Measurements from ENCODE around the gene DLG1.

Gene DLG1

DNA sequence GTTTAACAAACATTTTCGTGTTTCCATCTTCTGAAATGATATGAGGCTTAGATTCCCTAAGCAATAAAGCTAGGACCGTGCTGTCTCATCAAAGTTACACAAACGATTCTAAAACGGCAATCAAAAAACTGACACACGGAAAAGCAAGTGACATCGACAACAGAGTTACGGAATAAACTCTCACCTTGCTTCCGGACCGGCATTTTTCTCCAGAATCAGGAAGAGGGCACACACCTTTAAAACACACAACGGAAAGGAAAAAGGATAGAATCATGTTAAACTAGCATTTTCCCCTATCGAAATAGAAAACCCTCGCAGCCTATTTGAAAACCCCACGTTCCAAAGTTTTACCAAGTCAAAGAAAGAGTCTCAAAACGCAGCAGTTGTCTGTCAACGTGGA is 1.4 kb downstream of the DLG1 start:
- TF ChIP-seq TAF1 (IDR thresholded peaks at IDR 0.05; ENCODE audit: borderline replicate concordance, insufficient read depth, low read length) = no peak
- no peak for TF ChIP-seq FOXP2 (optimal IDR thresholded peaks at IDR 0.05; ENCODE audit: borderline replicate concordance, extremely low read depth, extremely low read length, insufficient read depth)
- no peak for TF ChIP-seq SIN3A (IDR thresholded peaks at IDR 0.05; ENCODE audit: borderline replicate concordance, insufficient read depth, low read length)
- TF ChIP-seq, protein P1, sequence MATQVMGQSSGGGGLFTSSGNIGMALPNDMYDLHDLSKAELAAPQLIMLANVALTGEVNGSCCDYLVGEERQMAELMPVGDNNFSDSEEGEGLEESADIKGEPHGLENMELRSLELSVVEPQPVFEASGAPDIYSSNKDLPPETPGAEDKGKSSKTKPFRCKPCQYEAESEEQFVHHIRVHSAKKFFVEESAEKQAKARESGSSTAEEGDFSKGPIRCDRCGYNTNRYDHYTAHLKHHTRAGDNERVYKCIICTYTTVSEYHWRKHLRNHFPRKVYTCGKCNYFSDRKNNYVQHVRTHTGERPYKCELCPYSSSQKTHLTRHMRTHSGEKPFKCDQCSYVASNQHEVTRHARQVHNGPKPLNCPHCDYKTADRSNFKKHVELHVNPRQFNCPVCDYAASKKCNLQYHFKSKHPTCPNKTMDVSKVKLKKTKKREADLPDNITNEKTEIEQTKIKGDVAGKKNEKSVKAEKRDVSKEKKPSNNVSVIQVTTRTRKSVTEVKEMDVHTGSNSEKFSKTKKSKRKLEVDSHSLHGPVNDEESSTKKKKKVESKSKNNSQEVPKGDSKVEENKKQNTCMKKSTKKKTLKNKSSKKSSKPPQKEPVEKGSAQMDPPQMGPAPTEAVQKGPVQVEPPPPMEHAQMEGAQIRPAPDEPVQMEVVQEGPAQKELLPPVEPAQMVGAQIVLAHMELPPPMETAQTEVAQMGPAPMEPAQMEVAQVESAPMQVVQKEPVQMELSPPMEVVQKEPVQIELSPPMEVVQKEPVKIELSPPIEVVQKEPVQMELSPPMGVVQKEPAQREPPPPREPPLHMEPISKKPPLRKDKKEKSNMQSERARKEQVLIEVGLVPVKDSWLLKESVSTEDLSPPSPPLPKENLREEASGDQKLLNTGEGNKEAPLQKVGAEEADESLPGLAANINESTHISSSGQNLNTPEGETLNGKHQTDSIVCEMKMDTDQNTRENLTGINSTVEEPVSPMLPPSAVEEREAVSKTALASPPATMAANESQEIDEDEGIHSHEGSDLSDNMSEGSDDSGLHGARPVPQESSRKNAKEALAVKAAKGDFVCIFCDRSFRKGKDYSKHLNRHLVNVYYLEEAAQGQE (IDR thresholded peaks at IDR 0.05; ENCODE audit: insufficient read depth in 1 of 2, low read depth in 2 of 2, low read length in 2 of 2) = no peak
- TF ChIP-seq POLR2AphosphoS5 (IDR thresholded peaks at IDR 0.05; ENCODE audit: low read depth, low read length) = no peak

DNA sequence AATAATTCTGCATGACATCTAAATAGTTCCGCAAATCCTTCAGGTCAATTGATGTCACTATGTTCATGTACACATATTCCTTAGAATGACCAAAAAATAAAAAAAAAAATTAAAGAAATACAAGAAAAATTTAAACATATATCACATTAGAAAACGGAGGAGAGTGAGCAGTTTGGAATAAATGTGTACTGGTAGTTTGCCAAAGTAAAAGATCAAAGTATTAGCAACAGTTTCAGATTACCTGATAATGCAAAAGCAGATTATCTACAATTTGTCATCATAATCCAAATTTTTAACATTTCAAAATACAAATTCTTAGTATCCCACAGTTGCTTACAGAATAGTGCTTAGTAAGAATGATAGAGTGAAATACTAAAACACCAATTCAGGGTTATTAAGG is 1.9 kb downstream of the DLG1 start:
- no peak for TF ChIP-seq FOXP2 (optimal IDR thresholded peaks at IDR 0.05; ENCODE audit: borderline replicate concordance, extremely low read depth, extremely low read length, insufficient read depth)

DNA sequence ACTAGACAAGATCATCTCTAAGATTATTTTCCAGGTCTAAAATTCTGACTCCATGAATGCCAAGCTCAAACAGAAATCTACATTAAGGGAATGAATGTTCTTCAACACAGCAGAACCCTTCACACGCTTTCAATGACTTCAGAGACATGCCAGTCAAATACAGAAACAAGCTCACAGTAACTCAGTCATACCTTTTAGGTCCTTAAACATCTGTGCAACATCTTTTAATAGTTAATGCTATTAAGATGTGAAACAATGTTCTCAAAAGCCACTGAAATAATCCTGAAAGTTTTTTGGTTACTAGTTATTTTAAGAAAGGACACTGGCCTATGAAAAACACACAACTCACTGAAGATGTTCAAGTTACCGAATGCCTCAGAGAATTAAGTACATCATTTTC is 2.5 kb downstream of the DLG1 start:
- TF ChIP-seq, protein P1 (IDR thresholded peaks at IDR 0.05; ENCODE audit: insufficient read depth in 1 of 2, low read depth in 2 of 2, low read length in 2 of 2) = no peak
- TF ChIP-seq SIN3A (IDR thresholded peaks at IDR 0.05; ENCODE audit: borderline replicate concordance, insufficient read depth, low read length) (no peak), POLR2AphosphoS5 (IDR thresholded peaks at IDR 0.05; ENCODE audit: low read depth, low read length) (no peak), TAF1 (IDR thresholded peaks at IDR 0.05; ENCODE audit: borderline replicate concordance, insufficient read depth, low read length) (no peak), FOXP2 (optimal IDR thresholded peaks at IDR 0.05; ENCODE audit: borderline replicate concordance, extremely low read depth, extremely low read length, insufficient read depth) (no peak)

DNA sequence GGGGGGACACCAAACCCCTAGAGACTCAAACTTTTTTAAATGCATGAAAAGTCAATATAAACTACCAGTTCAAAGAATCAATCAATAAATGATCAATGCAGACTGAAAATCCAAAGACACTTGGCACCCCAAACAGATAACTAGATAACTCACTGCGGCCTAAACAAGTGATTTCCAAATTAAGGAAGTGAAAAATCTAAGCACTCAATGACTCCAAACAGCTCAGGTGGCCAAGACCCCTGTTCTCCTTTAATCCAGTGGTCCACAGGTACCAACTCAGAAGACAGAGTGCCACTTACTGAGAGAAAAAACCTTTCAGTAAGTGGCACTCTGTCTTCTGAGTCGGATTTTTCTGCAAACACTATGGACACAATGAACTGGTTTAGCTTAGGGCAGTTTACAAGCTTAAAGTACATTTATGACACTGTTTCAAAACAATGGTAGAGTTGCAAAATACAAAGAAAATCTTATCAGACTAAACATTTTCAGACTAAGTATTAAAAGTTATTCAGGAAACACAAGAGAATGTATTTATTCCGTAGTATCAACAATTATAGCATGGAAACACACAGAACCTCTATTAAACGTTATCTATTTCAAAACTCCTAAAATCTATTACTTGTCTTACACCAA is 4.7 kb downstream of the DLG1 start:
- TF ChIP-seq FOXP2 (optimal IDR thresholded peaks at IDR 0.05; ENCODE audit: borderline replicate concordance, extremely low read depth, extremely low read length, insufficient read depth) = no peak

DNA sequence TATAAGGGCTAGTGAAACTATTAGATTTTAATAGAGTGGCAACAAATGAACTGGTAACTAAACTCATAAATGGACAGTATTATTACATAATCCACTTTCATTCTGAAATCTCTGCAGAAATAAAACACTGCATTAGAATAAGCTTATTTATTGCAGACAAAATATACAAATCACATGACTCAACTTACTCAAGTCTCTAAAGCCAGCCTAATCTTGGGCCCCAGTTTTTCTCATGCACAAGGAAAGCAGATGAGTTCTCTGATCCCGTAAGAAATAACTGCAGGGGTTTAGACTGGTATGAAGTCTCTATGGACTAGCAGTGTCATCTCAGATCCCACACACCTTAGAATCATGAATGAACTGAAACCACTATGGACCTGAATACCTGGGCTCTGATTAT is 5.8 kb downstream of the DLG1 start:
- TF ChIP-seq SIN3A (IDR thresholded peaks at IDR 0.05; ENCODE audit: borderline replicate concordance, insufficient read depth, low read length) = no peak

DNA sequence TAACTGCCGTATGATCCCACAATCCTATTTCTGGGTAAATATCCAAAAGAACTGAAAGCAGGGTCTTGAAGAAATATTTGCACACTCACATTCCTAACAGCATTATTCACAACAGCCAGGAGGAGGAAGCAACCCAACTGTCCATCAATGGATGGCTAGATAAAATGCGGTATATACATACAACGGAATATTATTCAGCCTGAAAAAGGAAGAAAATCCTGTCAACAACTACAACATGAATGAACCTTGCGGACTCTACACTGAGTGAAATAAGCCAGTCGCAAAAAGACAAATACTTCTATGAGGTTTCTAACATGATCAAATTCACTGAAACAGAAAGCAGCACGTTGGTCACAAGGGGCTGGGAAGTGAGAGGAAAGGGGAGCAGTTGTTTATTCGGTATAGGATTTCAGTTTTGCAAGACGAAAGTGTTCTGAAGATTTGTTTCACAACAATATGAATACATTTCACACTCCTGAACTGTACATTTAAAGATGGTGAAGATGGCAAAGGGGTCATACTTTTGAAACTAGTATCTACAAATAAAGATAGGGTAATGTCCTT is 6.2 kb downstream of the DLG1 start:
- TF ChIP-seq, protein P1 (IDR thresholded peaks at IDR 0.05; ENCODE audit: insufficient read depth in 1 of 2, low read depth in 2 of 2, low read length in 2 of 2) = no peak
- TF ChIP-seq TAF1 (IDR thresholded peaks at IDR 0.05; ENCODE audit: borderline replicate concordance, insufficient read depth, low read length) = no peak
- no peak for TF ChIP-seq POLR2AphosphoS5 (IDR thresholded peaks at IDR 0.05; ENCODE audit: low read depth, low read length)
- TF ChIP-seq FOXP2 (optimal IDR thresholded peaks at IDR 0.05; ENCODE audit: borderline replicate concordance, extremely low read depth, extremely low read length, insufficient read depth) = no peak
- no peak for TF ChIP-seq SIN3A (IDR thresholded peaks at IDR 0.05; ENCODE audit: borderline replicate concordance, insufficient read depth, low read length)

DNA sequence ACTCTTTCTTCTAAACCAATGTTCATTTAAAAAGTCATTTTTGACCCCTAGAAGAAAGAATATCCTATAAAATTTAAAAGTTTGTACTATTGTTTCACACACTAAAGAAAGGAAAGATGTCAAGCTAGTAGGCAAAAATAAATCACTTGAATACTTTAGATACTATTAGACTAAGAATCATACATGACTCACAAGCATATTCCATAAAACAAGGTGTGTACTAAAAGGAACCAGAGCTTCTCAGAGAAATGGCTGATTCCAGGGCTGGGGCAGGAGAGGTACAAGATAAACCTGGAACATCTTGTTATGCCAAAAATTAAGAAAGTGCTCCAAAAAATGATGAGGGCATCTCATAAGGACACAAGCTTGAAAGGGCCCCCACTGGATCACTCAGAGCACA is 8.7 kb downstream of the DLG1 start:
- TF ChIP-seq SIN3A (IDR thresholded peaks at IDR 0.05; ENCODE audit: borderline replicate concordance, insufficient read depth, low read length) = no peak
- no peak for TF ChIP-seq FOXP2 (optimal IDR thresholded peaks at IDR 0.05; ENCODE audit: borderline replicate concordance, extremely low read depth, extremely low read length, insufficient read depth)
- TF ChIP-seq, protein P1 (IDR thresholded peaks at IDR 0.05; ENCODE audit: insufficient read depth in 1 of 2, low read depth in 2 of 2, low read length in 2 of 2) = no peak
- TF ChIP-seq POLR2AphosphoS5 (IDR thresholded peaks at IDR 0.05; ENCODE audit: low read depth, low read length) = no peak
- no peak for TF ChIP-seq TAF1 (IDR thresholded peaks at IDR 0.05; ENCODE audit: borderline replicate concordance, insufficient read depth, low read length)
